NT2/D1 (cell line): ENCODE measurements around the gene DIAPH3.

Experiments
- SUZ12 ChIP-seq: IDR thresholded peaks from 2 replicates; pipeline ENCODE4 v1.6.1; 2011; ENCODE audit not compliant: insufficient read length, insufficient read depth; ENCODE audit errors: extremely low read depth
- YY1 ChIP-seq: IDR thresholded peaks from 2 replicates; pipeline ENCODE4 v1.6.1; 2011; ENCODE audit not compliant: insufficient read length, insufficient read depth
- ZNF274 ChIP-seq: IDR thresholded peaks from 2 replicates; pipeline ENCODE4 v1.6.1; 2011; ENCODE audit warnings: mild to moderate bottlenecking, low read depth, low read length

DNA sequence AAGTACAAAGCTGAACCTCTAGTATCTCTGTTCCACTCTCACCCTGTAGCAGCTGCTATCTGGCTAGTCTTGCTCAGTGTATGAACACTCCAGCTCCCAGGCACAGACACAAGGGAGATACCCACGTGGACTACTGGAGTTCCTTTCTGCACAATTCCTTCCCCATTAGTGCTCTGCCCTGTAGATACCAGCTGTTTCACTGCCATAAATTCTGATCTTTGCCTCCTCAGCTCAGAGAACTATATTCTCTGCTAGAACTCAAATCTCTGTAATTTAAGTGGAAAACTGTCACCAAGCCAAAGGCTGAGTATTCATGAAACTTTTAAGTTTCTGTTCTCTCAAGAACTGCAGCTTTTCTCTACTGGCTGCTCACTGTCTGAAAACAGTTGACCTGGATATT, 273.7 kb downstream of the DIAPH3 start:
- no peak for TF ChIP-seq YY1
- no peak for TF ChIP-seq SUZ12
- TF ChIP-seq ZNF274, result no peak
